Skeletal muscle tissue (tissue), 4 donors: ENCODE data around the gene FBXW7. TPM values are rescaled to one million over a fixed set of nuclear protein-coding genes. Genes with fewer than 3 reads are reported as not detected.

Source experiments
- H3K27ac ChIP-seq: one replicate; pipeline ENCODE4 v1.7.0; 2013; ENCODE audit warnings: mild to moderate bottlenecking, low read depth, low read length, inconsistent platforms
- H3K27me3 ChIP-seq, 3 donors: one replicate each; pipeline ENCODE4 v1.7.0; 2013; ENCODE audit warnings: low read length in 3 of 3; ENCODE audit not compliant: control insufficient read depth in 3 of 3, insufficient read depth in 3 of 3
- H3K36me3 ChIP-seq, 3 donors: one replicate each; pipeline ENCODE4 v1.7.0; 2013; ENCODE audit warnings: low read length in 3 of 3; ENCODE audit not compliant: control insufficient read depth in 3 of 3, insufficient read depth in 3 of 3
- H3K4me1 ChIP-seq, 3 donors: one replicate each; pipeline ENCODE4 v1.7.0; 2013; ENCODE audit warnings: low read length in 3 of 3, mild to moderate bottlenecking in 3 of 3; ENCODE audit not compliant: control insufficient read depth in 3 of 3, insufficient read depth in 3 of 3
- H3K4me3 ChIP-seq, 3 donors: one replicate each; pipeline ENCODE4 v1.7.0; 2013; ENCODE audit warnings: low read length in 3 of 3
- H3K9ac ChIP-seq, 3 donors: one replicate each; pipeline ENCODE4 v1.7.0; 2013; ENCODE audit warnings: low read length in 3 of 3, mild to moderate bottlenecking in 3 of 3, moderate library complexity in 2 of 3, low read depth in 1 of 3
- H3K9me3 ChIP-seq, 3 donors: one replicate each; pipeline ENCODE4 v1.7.0; 2013; ENCODE audit warnings: low read length in 3 of 3; ENCODE audit not compliant: control insufficient read depth in 3 of 3
- total RNA-seq: library from RNA; depleted of rRNA; stranded (reverse); fragments of >200 nt; gene quantifications from one replicate; pipeline ENCODE4 v1.2.3, GENCODE V29; 2014
- donor health status: Osteomylitis.

Gene FBXW7
- total RNA-seq, 1 donor from 2014 or later = 102 TPM

GRCh38 chr4:152534541-152535359, 1.1 kb downstream of the FBXW7 start:
- peaks cover 0 to 2% (median 0%) of the 10 kb centered on the region in 3 donors for H3K9me3 ChIP-seq
- peak overlapping the region; percentile 92 for H3K27ac ChIP-seq
- no peaks in the 10 kb centered on the region for H3K27me3 ChIP-seq
- H3K4me3 ChIP-seq = peak overlapping the region; percentile 75 to 99 (median 97)
- H3K4me1 ChIP-seq = peaks cover 19 to 28% (median 23%) of the 10 kb centered on the region in 3 donors
- peak overlapping the region; percentile 77 to 98 (median 97) for H3K9ac ChIP-seq
- H3K36me3 ChIP-seq = peaks cover 3 to 5% (median 3%) of the 10 kb centered on the region in 3 donors

- Histone ChIP-seq H3K27ac (no peak overlapping the region), H3K4me1 (peaks cover 11 to 13% (median 12%) of the 10 kb centered on the region in 3 donors), H3K36me3 (no peaks in the 10 kb centered on the region), H3K9me3 (no peaks in the 10 kb centered on the region), H3K4me3 (no peak overlapping the region), H3K27me3 (no peaks in the 10 kb centered on the region), H3K9ac (no peak overlapping the region)
Measured at GRCh38 chr4:152531479-152531878, 4.4 kb downstream of the FBXW7 start.

GRCh38 chr4:152530600-152530999, 5.3 kb downstream of the FBXW7 start:
- no peaks in the 10 kb centered on the region for H3K36me3 ChIP-seq
- no peak overlapping the region for H3K4me3 ChIP-seq
- no peaks in the 10 kb centered on the region for H3K9me3 ChIP-seq
- peaks cover 9 to 13% (median 10%) of the 10 kb centered on the region in 3 donors for H3K4me1 ChIP-seq
- no peaks in the 10 kb centered on the region for H3K27me3 ChIP-seq
- no peak overlapping the region for H3K9ac ChIP-seq
- H3K27ac ChIP-seq = no peak overlapping the region

- H3K9ac ChIP-seq = no peak overlapping the region
- H3K36me3 ChIP-seq = no peaks in the 10 kb centered on the region
- no peak overlapping the region for H3K4me3 ChIP-seq
- no peak overlapping the region for H3K27ac ChIP-seq
- H3K4me1 ChIP-seq = peaks cover 8 to 13% (median 10%) of the 10 kb centered on the region in 3 donors
- H3K27me3 ChIP-seq = no peaks in the 10 kb centered on the region
- H3K9me3 ChIP-seq = no peaks in the 10 kb centered on the region
Measured at GRCh38 chr4:152529880-152530279, 6.0 kb downstream of the FBXW7 start.

- Histone ChIP-seq H3K27me3 (no peaks in the 10 kb centered on the region), H3K4me1 (peaks cover 0 to under 1% (median 0%) of the 10 kb centered on the region in 3 donors), H3K27ac (no peak overlapping the region), H3K4me3 (no peak overlapping the region), H3K9me3 (no peaks in the 10 kb centered on the region), H3K36me3 (no peaks in the 10 kb centered on the region), H3K9ac (no peak overlapping the region)
Measured at GRCh38 chr4:152528060-152528459, 7.8 kb downstream of the FBXW7 start.

- Histone ChIP-seq H3K27ac (no peak overlapping the region), H3K27me3 (no peaks in the 10 kb centered on the region), H3K9ac (no peak overlapping the region), H3K9me3 (no peaks in the 10 kb centered on the region), H3K4me3 (no peak overlapping the region), H3K36me3 (no peaks in the 10 kb centered on the region), H3K4me1 (no peaks in the 10 kb centered on the region)
Measured at GRCh38 chr4:152525878-152526277, 10.0 kb downstream of the FBXW7 start.

- no peak overlapping the region for H3K27ac ChIP-seq
- H3K4me3 ChIP-seq = no peak overlapping the region
- no peaks in the 10 kb centered on the region for H3K27me3 ChIP-seq
- H3K9ac ChIP-seq = no peak overlapping the region
- no peaks in the 10 kb centered on the region for H3K36me3 ChIP-seq
- H3K9me3 ChIP-seq = no peaks in the 10 kb centered on the region
- no peaks in the 10 kb centered on the region for H3K4me1 ChIP-seq
Measured at GRCh38 chr4:152524427-152524826, 11.5 kb downstream of the FBXW7 start.

GRCh38 chr4:152523731-152524130, 12.2 kb downstream of the FBXW7 start:
- Histone ChIP-seq H3K4me1 (no peaks in the 10 kb centered on the region), H3K9me3 (no peaks in the 10 kb centered on the region), H3K4me3 (no peak overlapping the region), H3K27ac (no peak overlapping the region), H3K9ac (no peak overlapping the region), H3K27me3 (no peaks in the 10 kb centered on the region), H3K36me3 (no peaks in the 10 kb centered on the region)

- no peaks in the 10 kb centered on the region for H3K9me3 ChIP-seq
- H3K4me1 ChIP-seq = no peaks in the 10 kb centered on the region
- no peaks in the 10 kb centered on the region for H3K36me3 ChIP-seq
- H3K4me3 ChIP-seq = no peak overlapping the region
- no peaks in the 10 kb centered on the region for H3K27me3 ChIP-seq
- H3K9ac ChIP-seq = no peak overlapping the region
- no peak overlapping the region for H3K27ac ChIP-seq
Measured at GRCh38 chr4:152522754-152523153, 13.1 kb downstream of the FBXW7 start.

- no peaks in the 10 kb centered on the region for H3K4me1 ChIP-seq
- no peak overlapping the region for H3K4me3 ChIP-seq
- H3K9ac ChIP-seq = no peak overlapping the region
- H3K36me3 ChIP-seq = no peaks in the 10 kb centered on the region
- no peak overlapping the region for H3K27ac ChIP-seq
- H3K9me3 ChIP-seq = no peaks in the 10 kb centered on the region
- no peaks in the 10 kb centered on the region for H3K27me3 ChIP-seq
Measured at GRCh38 chr4:152522245-152522644, 13.6 kb downstream of the FBXW7 start.
